ENCODE data around the gene TMEM127.

GRCh38 chr2:96240341-96241038 lies 25.3 kb downstream of the TMEM127 start:
- TF ChIP-seq POLR2AphosphoS5 (IDR thresholded peaks at IDR 0.05; ENCODE audit: low read depth, low read length) (no peak), SIN3A (IDR thresholded peaks at IDR 0.05; ENCODE audit: borderline replicate concordance, insufficient read depth, low read length) (no peak), TAF1 (IDR thresholded peaks at IDR 0.05; ENCODE audit: borderline replicate concordance, insufficient read depth, low read length) (no peak)
- TF ChIP-seq, protein P1, sequence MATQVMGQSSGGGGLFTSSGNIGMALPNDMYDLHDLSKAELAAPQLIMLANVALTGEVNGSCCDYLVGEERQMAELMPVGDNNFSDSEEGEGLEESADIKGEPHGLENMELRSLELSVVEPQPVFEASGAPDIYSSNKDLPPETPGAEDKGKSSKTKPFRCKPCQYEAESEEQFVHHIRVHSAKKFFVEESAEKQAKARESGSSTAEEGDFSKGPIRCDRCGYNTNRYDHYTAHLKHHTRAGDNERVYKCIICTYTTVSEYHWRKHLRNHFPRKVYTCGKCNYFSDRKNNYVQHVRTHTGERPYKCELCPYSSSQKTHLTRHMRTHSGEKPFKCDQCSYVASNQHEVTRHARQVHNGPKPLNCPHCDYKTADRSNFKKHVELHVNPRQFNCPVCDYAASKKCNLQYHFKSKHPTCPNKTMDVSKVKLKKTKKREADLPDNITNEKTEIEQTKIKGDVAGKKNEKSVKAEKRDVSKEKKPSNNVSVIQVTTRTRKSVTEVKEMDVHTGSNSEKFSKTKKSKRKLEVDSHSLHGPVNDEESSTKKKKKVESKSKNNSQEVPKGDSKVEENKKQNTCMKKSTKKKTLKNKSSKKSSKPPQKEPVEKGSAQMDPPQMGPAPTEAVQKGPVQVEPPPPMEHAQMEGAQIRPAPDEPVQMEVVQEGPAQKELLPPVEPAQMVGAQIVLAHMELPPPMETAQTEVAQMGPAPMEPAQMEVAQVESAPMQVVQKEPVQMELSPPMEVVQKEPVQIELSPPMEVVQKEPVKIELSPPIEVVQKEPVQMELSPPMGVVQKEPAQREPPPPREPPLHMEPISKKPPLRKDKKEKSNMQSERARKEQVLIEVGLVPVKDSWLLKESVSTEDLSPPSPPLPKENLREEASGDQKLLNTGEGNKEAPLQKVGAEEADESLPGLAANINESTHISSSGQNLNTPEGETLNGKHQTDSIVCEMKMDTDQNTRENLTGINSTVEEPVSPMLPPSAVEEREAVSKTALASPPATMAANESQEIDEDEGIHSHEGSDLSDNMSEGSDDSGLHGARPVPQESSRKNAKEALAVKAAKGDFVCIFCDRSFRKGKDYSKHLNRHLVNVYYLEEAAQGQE (IDR thresholded peaks at IDR 0.05; ENCODE audit: insufficient read depth in 1 of 2, low read depth in 2 of 2, low read length in 2 of 2): no peak

Data from PFSK-1 (cell line).